ENCODE measurements around the gene ZC3H6. TPM values are rescaled to one million over a fixed set of nuclear protein-coding genes. Genes with fewer than 3 reads are reported as not detected.

Gene ZC3H6
- polyA plus RNA-seq: 7.5 TPM

DNA sequence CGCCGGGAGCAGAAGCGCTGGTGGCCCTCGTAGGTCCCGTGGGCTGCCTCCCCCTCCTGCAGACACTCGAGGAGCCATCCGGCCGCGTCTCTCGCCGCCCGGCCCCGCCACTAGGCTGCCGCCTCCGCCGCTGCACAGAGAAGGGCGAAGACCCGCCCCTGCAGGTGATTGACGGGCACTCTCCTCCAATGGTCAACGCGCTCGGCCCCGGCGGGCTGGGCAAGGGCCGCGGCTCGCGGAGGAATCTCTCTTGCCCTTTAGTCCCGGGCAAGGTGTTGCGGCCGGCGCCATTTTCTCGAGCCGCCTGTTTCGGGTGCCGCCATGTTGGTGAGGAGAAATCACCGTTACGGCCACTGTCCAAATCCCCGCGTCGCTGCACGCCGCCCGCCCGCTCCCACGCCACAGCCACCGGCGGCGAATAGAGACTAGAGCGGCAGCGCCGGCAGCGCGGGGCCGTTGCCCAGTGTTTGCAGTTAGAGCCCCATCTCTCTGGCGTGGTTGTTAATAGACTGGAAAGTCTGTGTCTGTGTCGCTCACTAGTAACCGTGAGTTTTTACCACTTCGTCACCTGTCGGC is at the start of gene ZC3H6:
Gene ZC3H6, plus strand, starts transcription at position 287 of the 576 bp plus-strand sequence. CDS start 398 bp downstream, outside the sequence.
- H3K9me3 Mint-ChIP-seq: no peaks in the 10 kb centered on the region
- peaks cover 7 to 30% (median 19%) of the 10 kb centered on the region in 3 donors for H3K4me1 Mint-ChIP-seq
- no peaks in the 10 kb centered on the region for H3K27me3 Mint-ChIP-seq
- no peaks in the 10 kb centered on the region for H3K36me3 Mint-ChIP-seq
- peak within 1 kb of the TSS; percentile 99 to 100 (median 100) for H3K27ac Mint-ChIP-seq
- peak within 1 kb of the TSS; percentile 95 to 100 (median 96) for H3K4me3 Mint-ChIP-seq

- Mint-ChIP-seq H3K27ac (no peak overlapping the region), H3K9me3 (peaks cover 0 to 1% (median 0%) of the 10 kb centered on the region in 3 donors), H3K4me3 (no peak overlapping the region), H3K4me1 (peaks cover 0 to 3% (median 1%) of the 10 kb centered on the region in 3 donors), H3K36me3 (peaks cover 20% of the 10 kb centered on the region), H3K27me3 (no peaks in the 10 kb centered on the region)
Measured at GRCh38 chr2:112229348-112229747, 46.0 kb upstream of the ZC3H6 start.

- H3K27ac Mint-ChIP-seq: no peak overlapping the region
- peaks cover 0 to 4% (median 1%) of the 10 kb centered on the region in 3 donors for H3K4me1 Mint-ChIP-seq
- peaks cover 18% of the 10 kb centered on the region for H3K36me3 Mint-ChIP-seq
- H3K9me3 Mint-ChIP-seq: peaks cover 0 to 1% (median 0%) of the 10 kb centered on the region in 3 donors
- no peaks in the 10 kb centered on the region for H3K27me3 Mint-ChIP-seq
- no peak overlapping the region for H3K4me3 Mint-ChIP-seq
Measured at GRCh38 chr2:112230371-112230770, 45.0 kb upstream of the ZC3H6 start.

- Mint-ChIP-seq H3K36me3 (peaks cover 4% of the 10 kb centered on the region), H3K27ac (no peak overlapping the region), H3K27me3 (no peaks in the 10 kb centered on the region), H3K4me1 (peaks cover 0 to 4% (median 2%) of the 10 kb centered on the region in 3 donors), H3K9me3 (no peaks in the 10 kb centered on the region), H3K4me3 (no peak overlapping the region)
Measured at GRCh38 chr2:112239862-112240261, 35.5 kb upstream of the ZC3H6 start.

DNA sequence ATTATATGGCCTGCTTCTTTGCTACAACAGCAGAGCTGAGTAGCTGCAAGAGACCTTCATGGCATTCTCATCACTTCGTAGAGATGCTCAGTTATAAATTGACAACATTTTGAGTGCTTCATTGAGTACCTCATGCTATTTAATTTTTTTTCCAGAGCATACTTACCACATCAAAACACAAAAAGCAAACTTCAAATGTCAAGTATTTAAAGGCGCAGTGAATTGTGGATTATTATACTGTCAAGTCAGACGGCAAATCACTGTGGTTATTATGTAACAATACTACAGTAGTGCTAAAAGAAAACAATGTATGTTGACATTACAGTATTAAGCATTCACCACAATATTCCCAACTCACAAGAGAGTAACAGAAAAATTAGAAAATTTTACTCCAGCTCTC is 33.0 kb upstream of the ZC3H6 start:
- H3K4me3 Mint-ChIP-seq: no peak overlapping the region
- no peaks in the 10 kb centered on the region for H3K27me3 Mint-ChIP-seq
- H3K27ac Mint-ChIP-seq: no peak overlapping the region
- H3K4me1 Mint-ChIP-seq: peaks cover 0 to 2% (median 1%) of the 10 kb centered on the region in 3 donors
- peaks cover 6% of the 10 kb centered on the region for H3K36me3 Mint-ChIP-seq
- H3K9me3 Mint-ChIP-seq: no peaks in the 10 kb centered on the region

DNA sequence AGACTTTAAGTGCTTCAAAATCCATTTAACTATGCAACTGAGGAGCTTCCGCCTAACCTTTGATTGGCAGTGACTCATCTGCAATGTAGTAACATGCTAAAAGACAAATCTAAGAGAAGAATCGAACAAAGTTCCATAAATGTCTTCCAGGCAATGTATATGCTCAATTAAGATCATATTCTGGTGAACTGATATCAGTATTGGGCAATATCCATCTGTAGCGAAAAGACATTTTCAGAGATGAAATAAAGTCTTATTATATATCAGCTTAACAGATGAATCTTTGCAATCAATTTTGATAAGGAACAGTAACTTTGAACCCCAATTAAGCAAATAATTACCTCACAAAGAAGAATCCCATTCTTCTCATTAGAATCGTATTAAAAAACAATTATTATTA is 32.2 kb upstream of the ZC3H6 start:
- H3K4me3 Mint-ChIP-seq: no peak overlapping the region
- no peaks in the 10 kb centered on the region for H3K27me3 Mint-ChIP-seq
- no peaks in the 10 kb centered on the region for H3K9me3 Mint-ChIP-seq
- H3K27ac Mint-ChIP-seq: no peak overlapping the region
- H3K36me3 Mint-ChIP-seq: peaks cover 6% of the 10 kb centered on the region
- H3K4me1 Mint-ChIP-seq: peaks cover 0 to 2% (median 1%) of the 10 kb centered on the region in 3 donors

DNA sequence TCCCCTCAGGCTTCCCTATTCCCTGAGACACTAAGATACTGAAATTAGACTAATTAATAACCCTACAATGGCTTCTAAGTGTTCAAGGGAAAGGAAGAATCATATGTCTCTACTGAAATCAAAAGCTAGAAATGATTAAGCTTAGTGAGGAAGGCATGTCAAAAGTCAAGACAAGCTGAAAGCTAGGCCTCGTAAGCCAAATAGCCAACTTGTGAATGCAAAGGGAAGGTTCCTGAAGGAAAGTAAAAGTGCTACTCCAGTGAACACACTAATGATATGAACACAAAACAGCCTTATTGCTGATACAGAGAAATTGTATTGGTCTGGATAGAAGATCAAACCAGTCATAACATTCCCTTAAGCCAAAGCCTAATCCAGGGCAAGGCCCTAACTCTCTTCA is 30.5 kb upstream of the ZC3H6 start:
- Mint-ChIP-seq H3K27me3 (no peaks in the 10 kb centered on the region), H3K27ac (no peak overlapping the region), H3K36me3 (peaks cover 6% of the 10 kb centered on the region), H3K4me1 (peaks cover 0 to 2% (median 1%) of the 10 kb centered on the region in 3 donors), H3K4me3 (no peak overlapping the region), H3K9me3 (no peaks in the 10 kb centered on the region)

DNA sequence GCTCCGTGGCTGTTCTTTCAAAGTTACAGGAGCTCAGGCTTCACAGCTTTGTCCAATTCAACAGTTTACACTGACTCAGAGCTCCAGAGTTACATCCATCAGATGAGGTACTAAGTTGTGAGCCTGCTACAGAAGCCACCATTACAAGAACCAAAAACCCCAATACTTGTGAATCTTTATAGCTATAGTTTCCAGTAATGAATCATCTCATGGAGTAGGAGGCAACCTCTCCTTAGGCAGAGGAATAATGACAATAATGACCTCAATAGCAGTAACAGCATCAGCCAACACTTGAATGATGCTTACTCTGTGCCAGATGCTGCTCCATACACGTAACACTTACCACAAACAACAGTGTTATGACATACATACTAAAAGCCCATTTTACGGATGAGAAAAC is 24.1 kb upstream of the ZC3H6 start:
- H3K9me3 Mint-ChIP-seq: no peaks in the 10 kb centered on the region
- H3K36me3 Mint-ChIP-seq: peaks cover 2% of the 10 kb centered on the region
- no peak overlapping the region for H3K27ac Mint-ChIP-seq
- no peaks in the 10 kb centered on the region for H3K27me3 Mint-ChIP-seq
- H3K4me1 Mint-ChIP-seq: peaks cover 14 to 19% (median 15%) of the 10 kb centered on the region in 3 donors
- no peak overlapping the region for H3K4me3 Mint-ChIP-seq

- Mint-ChIP-seq H3K9me3 (no peaks in the 10 kb centered on the region), H3K36me3 (no peaks in the 10 kb centered on the region), H3K27me3 (no peaks in the 10 kb centered on the region), H3K4me1 (peaks cover 14 to 19% (median 15%) of the 10 kb centered on the region in 3 donors), H3K27ac (peak overlapping the region in 2 of 3 donors; percentile 54 to 89), H3K4me3 (peak overlapping the region in 3 of 4 donors; percentile 42 to 95 (median 89))
Measured at GRCh38 chr2:112253261-112253815, 22.1 kb upstream of the ZC3H6 start.

- H3K27me3 Mint-ChIP-seq: no peaks in the 10 kb centered on the region
- H3K4me1 Mint-ChIP-seq: peaks cover 18 to 22% (median 19%) of the 10 kb centered on the region in 3 donors
- peak within 1 kb of the TSS; percentile 88 to 95 (median 92) for H3K4me3 Mint-ChIP-seq
- no peaks in the 10 kb centered on the region for H3K9me3 Mint-ChIP-seq
- H3K36me3 Mint-ChIP-seq: no peaks in the 10 kb centered on the region
- peak within 1 kb of the TSS; percentile 86 to 95 (median 89) for H3K27ac Mint-ChIP-seq
Measured at GRCh38 chr2:112254466-112255240, 20.7 kb upstream of the ZC3H6 start, which contains the start of gene ZC3H8. ZC3H8 (minus strand) TSS chr2:112255042; CDS start chr2:112254981, 61 bp downstream.

DNA sequence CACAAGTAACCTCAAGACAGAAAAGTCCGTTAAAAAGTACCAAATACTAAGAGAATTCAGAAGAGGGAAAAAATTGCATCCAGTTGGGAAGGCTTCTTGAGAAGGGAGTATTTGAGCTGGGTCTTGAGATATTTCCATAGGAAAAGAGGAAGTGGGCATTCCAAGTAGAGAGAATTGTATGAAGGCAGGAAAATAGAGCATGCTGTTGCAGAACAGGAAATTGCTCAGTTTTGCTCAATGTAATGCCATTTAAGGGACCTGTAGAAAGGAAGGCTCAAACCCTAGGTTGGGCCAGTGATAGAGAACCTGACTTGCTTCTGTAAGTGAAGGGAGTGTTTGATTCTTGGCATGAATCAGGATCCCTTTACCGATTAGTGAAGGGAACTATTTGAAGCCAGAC is 19.5 kb upstream of the ZC3H6 start:
- H3K36me3 Mint-ChIP-seq: no peaks in the 10 kb centered on the region
- peak overlapping the region in 2 of 3 donors; percentile 30 to 89 for H3K27ac Mint-ChIP-seq
- no peaks in the 10 kb centered on the region for H3K9me3 Mint-ChIP-seq
- H3K4me1 Mint-ChIP-seq: peaks cover 15 to 23% (median 20%) of the 10 kb centered on the region in 3 donors
- no peaks in the 10 kb centered on the region for H3K27me3 Mint-ChIP-seq
- H3K4me3 Mint-ChIP-seq: peak overlapping the region; percentile 30 to 95 (median 88)

DNA sequence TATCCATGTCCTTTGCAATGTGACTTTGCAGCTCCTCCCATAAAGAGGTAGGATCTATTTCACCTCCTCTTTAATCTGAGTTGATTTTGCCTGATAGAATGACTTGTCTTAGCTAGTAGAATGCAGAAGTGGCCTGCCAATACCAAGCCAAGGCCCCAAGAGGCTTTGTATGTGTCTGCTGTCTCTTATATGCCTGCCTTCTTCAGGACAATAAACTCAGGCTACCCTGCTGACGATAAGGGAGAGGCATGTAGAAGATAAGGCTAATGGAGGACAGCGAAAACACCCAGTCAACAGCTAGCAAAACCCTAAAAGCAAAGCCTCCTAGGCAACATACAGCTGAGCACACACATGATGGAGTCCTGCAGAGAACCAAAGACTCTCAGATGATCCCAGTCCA is 18.7 kb upstream of the ZC3H6 start:
- Mint-ChIP-seq H3K9me3 (no peaks in the 10 kb centered on the region), H3K36me3 (no peaks in the 10 kb centered on the region), H3K27ac (no peak overlapping the region), H3K27me3 (no peaks in the 10 kb centered on the region), H3K4me3 (peak overlapping the region in 1 of 4 donors; percentile 22), H3K4me1 (peaks cover 15 to 23% (median 20%) of the 10 kb centered on the region in 3 donors)

- Mint-ChIP-seq H3K9me3 (no peaks in the 10 kb centered on the region), H3K27me3 (no peaks in the 10 kb centered on the region), H3K4me1 (peaks cover 15 to 23% (median 20%) of the 10 kb centered on the region in 3 donors), H3K36me3 (no peaks in the 10 kb centered on the region), H3K27ac (no peak overlapping the region), H3K4me3 (peak overlapping the region in 1 of 4 donors; percentile 7)
Measured at GRCh38 chr2:112257575-112257974, 17.8 kb upstream of the ZC3H6 start.

DNA sequence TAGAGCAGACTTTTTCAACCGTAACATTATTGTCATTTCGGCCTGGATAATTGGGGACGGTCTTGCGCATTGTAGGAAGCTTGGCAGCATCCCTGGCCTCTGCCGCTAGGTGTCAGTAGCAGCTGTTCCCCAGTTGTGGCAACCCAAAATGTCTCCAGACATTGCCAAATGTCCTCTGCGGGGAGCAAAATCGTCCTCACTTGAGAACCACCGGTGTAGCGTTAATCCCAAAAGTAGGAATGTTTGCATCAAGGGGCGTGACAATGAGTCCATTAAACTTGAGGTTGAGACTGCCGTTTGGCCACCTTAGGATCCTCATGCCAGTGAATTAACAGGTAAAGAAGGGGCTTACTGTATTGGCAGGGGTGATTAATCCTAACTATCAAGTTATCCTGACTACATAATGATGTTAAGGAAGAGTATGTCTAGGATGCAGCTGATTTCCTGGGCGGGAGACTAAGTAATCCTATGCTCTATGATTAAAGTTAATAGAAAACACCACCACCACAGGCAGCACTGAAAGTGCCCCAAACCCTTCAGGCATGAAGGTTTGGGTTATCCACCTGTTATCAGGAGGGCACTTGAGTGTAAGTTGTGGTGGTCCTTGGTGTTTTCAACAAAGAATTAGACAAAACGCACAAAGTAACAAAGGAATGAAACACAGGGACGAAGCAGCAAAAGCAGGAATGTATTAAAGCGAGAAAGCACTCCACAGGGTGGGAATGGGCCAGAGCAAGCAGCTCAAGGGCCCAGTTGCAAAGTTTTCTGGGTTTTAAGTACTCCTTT is 15.7 kb upstream of the ZC3H6 start:
- peak overlapping the region in 2 of 3 donors; percentile 1 to 55 for H3K27ac Mint-ChIP-seq
- H3K9me3 Mint-ChIP-seq: no peaks in the 10 kb centered on the region
- peaks cover 4 to 9% (median 6%) of the 10 kb centered on the region in 3 donors for H3K4me1 Mint-ChIP-seq
- no peaks in the 10 kb centered on the region for H3K36me3 Mint-ChIP-seq
- H3K27me3 Mint-ChIP-seq: no peaks in the 10 kb centered on the region
- peak overlapping the region; percentile 2 to 89 (median 68) for H3K4me3 Mint-ChIP-seq

GRCh38 chr2:112260295-112260625 is 15.1 kb upstream of the ZC3H6 start:
- H3K36me3 Mint-ChIP-seq: no peaks in the 10 kb centered on the region
- no peaks in the 10 kb centered on the region for H3K9me3 Mint-ChIP-seq
- H3K27ac Mint-ChIP-seq: no peak overlapping the region
- peaks cover 4 to 9% (median 4%) of the 10 kb centered on the region in 3 donors for H3K4me1 Mint-ChIP-seq
- no peaks in the 10 kb centered on the region for H3K27me3 Mint-ChIP-seq
- H3K4me3 Mint-ChIP-seq: no peak overlapping the region
